Measurements from ENCODE around the gene TMCC3.
A peak's percentile ranks its signal among the peaks of the same experiment; 100 is the strongest.
"Not testable (repeated sequence)": the region's sequence is repeated elsewhere in the genome, so short reads cannot be mapped to it uniquely, and the experiment has no call there.

TMCC3 gene

DNA sequence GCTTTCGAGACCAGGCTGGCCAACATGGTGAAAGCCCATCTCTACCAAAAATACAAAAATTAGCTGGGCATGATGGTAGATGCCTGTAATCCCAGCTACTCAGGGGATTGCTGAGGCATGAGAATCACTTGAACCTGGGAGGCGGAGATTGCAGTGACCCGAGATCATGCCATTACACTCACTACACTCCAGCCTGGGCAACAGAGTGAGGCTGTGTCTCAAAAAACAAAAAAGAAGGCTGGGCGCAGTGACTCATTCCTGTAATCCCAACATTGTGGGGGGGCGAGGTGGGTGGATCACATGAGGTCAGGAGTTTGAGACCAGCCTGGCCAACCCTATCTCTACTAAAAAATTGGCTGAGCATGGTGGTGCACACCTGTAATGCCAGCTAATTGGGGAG lies 49.0 kb downstream of the TMCC3 start:
- not testable (repeated sequence) for DNase-seq

DNA sequence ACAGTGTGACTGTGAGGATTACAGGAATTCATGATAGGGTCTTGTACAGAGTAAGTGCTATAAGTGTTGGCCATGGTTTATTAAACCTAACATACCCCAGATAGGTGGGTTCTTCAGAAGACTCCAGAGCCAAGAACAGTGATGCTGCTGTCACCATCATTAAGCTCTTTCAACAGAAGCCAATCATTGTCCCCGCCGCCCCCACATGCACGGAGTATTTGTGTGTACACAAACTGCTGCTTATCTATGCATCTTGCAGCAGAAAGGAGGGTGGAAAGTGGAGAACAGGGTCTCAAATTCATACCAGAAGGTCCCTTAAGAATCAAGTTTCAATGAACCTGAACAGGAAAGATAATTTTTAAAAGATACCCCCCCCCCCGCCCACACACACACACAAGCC lies 51.2 kb downstream of the TMCC3 start:
- peak in 1 of 14 donors; percentile 7 for DNase-seq

DNA sequence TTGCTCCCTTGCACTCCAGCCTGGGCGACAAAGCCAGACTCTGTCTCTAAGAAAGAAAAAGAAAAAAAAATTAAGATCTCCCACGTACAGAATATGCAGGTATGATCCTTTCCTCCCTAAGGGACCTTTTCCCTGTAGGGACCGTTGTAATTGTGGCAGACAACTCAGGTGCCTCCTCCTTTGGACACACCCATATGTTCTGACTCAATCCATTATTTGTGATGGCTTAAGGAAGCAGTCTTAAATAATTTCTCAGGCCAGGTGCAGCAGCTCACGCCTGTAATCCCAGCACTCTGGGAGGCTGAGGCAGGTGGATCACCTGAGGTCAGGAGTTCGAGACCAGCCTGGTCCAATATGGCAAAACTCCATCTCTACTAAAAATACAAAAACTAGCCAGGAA lies 53.1 kb downstream of the TMCC3 start:
- no peak for DNase-seq

DNA sequence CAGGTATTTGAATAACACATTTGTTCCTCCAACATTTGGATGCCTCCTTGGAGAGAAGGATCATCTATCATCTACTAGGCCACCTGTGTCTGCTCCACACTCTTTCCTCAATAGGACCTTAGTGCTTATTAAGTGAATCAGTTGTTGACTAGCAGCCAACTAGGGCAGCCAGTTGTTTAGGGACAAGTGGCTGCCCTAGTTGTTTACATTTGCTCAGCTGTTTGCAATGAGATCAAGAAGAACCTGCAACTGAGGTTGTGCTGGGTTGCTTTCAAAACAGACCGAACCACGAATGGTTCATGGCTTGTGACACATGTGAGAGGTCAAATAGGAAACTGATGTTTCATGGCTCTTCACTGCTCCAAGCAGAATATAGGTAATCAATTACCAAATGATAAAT lies 53.8 kb downstream of the TMCC3 start:
- DNase-seq: no peak

DNA sequence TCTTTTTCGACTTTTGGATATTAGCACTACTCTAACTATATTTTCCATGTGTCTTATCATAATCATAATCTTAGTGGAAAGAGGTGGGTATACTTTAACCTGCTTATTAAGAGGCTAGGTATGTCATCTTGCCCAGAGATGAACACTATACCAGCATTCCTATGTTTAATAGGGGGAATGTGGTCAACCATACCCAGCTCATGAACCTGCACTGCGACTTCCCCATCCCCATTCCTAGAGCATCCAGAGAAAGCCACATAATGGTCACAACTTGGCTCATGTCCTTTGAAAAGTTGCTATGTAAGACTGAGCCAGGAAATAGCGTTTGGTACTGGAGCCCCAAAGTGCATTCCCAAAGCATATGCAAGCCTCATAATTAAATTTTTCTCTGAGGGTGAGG lies 55.2 kb downstream of the TMCC3 start:
- no peak for DNase-seq

DNA sequence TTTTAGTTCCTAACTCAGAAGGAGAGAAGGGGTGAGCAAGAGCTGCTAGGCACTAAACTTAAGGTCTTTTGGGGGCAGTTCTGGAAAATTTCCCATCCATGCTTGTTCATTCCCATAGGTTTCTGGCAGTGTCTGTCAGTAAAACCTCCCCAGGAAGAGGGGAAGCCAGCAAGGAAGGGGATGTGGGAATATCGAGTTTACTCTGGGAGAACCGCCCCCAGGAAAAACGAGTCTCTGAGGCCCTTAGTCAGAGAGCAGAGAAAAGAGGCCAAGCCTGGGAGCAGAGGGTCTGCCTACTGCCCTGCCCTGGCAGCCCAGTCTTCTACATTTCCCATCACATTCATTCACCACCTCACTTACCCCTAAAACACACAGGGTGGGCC lies 55.9 kb downstream of the TMCC3 start:
- no peak for DNase-seq

DNA sequence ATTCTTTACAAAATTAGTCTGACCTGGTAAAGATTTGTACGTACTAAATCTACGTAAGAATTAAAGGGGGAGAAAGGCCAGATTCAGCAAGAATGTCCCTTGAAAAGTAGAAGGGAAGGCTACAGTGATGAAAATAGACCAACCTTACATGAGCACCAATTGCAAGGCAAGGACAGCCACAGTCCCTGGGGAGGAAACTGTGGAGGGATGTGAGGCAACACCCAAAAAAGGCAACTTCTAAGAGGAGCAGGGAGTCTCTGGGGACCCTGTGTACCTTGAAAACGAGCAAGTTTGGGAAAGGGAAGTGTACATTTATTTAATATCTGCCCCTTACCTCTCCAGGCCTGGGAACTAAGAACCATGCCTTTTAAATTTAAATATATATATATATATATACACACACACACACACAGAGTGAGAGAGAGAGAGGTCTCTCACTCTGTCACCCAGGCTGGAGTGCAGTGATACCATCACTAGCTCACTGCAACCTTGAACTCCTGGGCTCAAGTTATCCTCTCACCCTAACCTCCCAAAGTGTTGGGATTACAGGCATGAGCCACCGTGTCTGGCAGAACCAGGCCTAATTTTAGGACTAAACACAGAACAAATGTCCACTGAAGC lies 56.4 kb downstream of the TMCC3 start:
- no peak for DNase-seq

DNA sequence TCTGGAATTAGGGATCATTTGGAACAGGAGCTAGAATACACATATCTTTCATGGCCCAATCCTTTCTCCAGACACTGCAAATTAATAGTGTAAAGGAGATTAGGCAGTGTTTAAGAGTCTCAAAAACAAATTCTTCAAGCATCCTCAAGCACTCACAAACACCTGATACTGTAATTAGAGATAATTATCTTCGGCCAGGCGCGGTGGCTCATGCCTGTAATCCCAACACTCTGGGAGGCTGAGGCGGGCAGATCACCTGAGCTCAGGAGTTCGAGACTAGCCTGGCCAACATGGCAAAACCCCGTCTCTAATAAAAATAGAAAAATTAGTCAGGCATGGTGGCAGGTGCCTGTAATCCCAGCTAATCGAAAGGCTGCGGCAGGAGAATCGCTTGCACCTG lies 57.6 kb downstream of the TMCC3 start:
- DNase-seq: not testable (repeated sequence)

DNA sequence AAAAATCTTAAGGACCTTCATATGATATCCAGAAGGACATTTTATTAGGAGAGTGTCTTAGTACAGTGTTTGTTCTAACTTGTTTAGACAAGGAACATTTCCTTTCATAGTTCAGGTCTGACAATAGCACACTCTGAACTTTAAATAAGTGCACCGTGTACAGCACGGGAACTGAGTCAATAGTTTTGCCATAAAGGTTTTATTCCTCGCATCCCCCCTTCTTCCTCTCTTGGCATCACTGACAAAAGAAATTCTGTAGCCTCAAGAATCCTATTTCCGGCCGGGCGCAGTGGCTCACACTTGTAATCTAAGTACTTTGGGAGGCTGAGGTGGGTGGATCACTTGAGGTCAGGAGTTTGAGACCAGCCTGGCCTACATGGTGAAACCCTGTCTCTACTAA lies 58.3 kb downstream of the TMCC3 start:
- DNase-seq: no peak

DNA sequence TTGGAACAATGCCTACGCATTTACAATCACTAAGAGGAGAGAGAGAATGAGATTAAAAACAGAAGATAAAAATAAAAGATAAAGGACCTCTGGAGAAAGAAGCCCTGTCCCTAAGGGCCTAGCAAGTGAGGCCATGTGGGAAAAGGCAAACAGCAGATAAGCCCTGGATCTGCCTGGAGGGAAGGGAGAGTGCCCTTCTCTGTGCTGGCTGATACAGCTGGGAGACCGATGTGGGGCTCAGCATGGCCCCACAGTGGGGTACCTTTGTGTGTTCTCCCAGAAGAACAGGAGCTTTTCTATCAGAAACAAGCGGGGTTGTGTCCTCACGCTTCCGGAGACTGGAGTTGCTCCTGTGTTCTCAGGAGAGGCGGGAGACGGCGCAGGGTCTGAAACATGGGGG lies 59.9 kb downstream of the TMCC3 start:
- DNase-seq: no peak

DNA sequence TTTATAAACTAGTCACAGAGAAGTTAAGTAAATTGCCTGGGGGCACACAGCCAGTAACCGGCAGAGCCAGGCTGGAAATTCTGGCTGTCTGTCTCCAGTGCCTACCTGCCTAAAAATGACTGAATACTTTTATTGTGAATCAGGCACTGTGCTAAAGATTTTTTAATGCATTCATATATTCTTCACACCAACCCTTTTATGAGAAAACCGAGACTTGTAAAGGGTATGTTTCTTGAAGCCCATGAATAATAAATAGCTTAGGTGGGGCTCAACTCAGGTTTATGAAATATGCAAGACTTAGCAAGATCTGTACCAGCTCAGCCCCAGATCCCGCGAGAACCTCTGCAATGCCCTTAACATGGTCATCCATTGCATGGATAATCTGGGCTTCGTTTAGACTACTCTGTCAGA lies 60.8 kb downstream of the TMCC3 start:
- DNase-seq: no peak

DNA sequence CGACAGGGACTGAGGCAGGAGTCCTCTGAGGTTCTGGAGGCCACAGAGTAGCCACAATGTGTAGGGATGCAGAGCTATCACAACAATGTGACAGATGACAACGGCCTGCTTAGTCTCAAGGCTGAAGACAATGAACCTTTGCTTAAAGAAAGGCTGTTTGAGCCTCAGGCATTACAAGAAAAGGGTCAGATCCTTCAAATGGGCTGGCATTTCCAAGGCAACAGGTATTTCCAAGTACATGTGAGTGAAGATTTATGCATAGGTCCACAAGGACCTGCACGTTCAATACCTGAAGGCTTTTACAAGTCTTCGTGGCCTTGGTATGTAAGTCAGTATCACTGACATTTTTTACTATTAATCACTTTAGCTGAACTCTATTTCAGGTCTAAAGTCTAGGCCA lies 62.0 kb downstream of the TMCC3 start:
- no peak for DNase-seq

DNA sequence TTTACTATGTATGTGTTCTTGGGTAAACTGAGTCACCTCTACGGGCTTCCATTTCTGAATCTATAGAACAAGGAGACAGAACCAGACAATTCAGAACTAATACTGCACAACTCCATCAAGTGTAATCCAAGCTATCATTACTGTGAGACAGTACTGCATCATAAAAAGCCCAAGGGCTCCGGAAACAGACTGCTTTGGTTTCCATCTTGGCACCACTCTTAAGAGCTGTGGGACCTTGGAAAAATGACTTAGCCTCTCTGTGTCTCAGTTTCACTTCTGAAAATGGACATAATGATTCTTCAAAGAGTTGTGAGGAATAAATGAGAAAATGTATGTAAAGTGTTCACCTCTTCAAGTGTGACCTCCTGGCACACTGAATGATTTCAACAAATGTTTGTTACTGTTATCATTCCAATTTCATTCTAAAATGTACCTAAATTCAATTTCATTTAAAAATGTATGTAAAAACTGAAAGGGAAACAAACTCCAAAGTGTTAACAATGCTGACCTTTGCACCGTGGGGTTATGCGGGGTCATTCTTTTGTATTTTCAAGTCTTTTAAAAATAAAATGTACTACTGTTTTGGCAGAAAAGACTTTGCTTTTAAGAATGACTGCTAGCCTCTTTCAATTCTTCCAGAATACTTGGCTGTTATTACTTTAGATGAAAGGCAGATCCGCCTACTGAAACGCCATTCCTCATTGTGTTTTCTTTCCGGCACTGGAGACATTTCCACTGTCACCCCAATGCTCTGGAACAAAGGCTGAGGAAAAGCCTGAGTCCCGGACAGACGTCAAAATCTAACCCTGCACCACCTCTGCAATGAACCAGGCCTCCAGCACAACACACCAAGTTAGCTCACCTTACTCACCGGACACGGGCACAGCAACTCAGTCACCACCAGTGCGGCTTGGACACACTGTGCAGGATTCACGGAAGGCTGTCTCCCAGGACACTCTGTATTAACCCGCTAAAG lies 62.8 kb downstream of the TMCC3 start:
- no peak for DNase-seq

DNA sequence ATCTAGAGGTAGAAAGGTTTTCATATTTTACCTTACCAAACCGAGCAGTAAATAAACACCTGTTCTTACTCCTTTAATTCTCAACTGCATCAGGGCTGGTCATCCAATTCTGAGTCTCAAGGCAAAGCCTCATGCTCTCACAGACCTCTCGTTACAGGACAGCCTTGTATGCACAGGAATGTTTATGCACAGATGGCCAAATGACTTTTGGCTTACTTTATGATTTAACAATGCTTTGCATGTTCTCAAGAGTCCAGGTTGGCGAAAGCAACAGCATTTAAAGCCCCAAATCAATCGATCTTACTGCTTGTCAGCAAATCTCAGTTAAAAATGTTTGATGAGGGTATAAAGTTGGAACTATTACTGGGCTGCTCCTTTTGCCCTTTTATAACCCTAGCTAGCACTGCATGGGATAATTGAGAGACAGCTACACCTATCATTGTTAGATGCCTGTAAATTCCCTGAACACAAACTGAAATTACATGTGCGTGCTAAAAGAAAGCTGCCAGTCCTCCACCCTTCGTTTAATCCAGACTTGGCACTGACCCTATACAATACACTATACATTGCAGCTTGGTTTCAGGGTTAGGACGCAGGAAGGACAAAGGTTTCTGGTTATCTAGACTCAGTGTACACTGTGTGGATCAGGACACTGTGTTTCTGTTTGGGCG lies 63.6 kb downstream of the TMCC3 start:
- DNase-seq: no peak

DNA sequence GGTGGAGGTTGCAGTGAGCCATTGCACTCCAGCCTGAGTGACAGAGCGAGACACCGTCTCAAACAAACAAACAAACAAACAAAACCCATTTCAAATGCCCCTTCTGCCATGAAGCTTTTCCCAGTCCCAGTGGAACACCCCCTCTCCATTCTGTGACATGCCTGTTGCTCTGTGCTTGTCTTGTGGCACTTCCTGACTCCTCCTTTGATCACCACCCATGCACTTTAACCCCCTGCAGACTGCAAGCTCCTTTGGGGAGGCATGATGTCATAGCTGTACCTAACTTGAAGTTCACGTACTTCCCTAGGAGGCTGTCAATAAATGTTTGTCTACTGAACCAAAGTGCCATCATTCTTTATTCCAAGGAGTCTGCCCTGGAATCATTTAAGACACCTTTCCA lies 64.7 kb downstream of the TMCC3 start:
- DNase-seq: no peak

DNA sequence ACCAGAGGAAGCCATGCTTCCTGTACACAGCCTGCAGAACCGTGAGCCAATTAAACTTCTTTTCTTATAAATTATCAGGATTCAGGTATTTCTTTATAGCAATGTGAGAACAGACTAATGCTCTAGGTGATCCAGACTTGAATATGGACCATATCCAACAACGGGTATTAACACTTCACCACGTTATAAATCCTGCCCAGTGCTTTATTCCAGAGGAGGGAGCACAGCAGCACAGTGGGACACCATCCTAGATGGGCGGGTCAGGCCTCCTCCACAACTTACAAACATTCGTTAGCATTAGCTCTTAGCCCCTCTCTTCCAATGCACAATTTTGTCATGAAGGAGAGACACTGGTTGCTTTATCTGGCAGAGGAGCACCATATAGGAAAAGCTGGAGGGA lies 66.0 kb downstream of the TMCC3 start:
- no peak for DNase-seq

DNA sequence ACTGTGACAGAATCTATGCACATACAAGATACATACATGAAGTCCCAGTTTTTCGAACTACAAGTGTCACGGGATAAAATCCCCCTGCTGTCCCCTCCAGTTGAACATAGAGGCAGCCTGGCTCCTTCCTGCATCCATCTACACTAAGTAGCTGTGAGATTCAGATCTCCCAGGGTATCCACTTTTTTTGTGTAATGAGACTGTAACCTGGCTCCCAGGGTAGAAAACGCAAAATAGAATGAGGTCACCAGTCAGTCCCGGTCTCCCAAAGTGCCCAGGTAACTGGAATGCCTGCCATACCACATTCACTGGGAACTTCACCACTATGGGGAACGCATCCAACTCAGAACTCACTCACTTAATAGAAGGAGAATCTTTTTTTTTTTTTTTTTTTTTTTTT lies 67.8 kb downstream of the TMCC3 start:
- no peak for DNase-seq

DNA sequence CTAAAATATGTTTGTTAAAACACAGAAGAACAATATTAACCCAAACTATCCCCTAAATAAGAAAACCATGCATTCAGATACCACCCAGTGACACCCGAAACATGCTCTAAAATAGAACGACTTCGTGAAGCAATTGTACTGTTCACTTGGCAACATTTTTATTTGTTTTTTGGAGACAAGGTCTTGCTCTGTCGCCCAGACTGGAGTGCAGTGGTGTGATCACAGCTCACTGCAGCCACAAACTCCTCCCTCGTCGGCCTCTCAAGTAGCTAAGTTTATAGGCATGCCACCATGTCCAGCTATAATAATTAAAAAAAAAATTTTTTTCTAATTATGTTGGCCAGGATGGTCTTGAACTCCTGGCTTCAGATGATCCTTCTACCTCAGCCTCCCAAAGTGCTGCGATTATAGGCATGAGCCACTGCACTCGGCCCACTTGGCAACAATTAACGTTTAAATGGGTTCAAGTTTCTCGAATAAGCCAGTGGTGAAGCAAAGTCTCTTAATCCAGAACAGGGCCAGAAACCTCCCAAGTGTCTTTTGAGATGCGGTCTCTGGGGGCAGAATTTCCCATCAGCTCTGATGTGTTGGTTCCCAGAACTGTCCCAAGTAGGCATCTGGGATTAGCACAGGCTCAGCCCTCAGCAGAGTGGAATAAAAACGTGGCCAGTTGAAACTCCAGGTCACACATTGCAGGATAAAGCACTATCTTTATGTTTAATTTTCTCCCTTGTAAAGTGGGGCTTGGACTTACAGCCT lies 74.5 kb downstream of the TMCC3 start:
- DNase-seq: no peak

DNA sequence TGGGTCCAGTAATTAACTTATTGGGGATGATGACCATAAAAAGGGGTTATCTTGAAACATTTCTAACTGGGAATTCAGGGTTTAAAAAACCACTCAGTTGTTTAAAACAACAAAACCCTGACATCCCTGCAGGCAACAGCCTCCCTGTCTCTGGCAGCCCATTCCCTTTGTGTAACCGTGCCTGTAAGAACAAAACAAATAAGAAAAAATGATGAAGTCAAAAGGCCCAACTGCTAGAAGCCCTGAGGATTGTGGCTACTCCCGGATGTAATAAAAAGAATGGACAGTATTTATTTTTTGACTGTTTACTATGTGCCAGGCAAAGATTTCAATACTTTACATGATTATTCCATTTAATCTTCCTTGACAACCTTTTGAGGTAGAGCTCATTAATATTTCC lies 75.3 kb downstream of the TMCC3 start:
- DNase-seq: no peak

DNA sequence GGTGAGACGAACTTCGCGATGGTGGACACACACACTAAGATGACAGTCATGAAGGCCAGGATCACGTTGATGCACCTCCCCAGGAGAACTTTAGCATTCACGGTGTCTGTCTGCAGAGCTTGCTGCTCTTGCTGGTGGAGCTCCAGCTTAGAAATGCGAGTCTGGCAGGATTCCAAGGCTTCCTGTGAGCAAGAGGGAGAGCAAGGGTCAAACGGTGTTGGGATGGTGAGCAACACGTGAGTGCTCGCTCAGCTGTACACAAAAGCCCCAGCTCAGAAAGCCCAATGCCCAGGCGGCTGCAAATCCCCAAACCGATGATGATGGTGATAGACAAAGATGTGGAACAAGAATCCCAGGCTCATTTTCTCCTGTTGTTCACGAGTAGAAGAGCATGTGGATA lies 78.8 kb downstream of the TMCC3 start:
- no peak for DNase-seq

DNA sequence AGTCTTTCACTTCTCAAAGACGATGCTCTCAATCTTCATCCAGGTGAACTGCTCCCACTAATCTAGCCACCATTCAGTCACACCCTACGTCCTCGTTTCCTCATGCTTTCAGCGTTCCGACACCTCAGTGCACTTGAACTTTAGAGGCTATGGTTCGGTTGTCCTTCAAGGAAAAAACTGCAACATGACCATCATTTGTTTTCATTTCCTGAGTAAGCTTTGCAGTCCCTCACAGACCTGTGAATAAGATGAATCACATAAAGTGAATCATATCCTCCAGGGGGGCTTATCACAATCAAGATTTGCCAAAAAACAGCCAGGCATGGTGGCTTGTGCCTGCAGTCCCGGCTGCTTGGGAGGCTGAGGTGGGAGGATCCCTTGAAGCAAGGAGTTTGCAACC lies 80.2 kb downstream of the TMCC3 start:
- no peak for DNase-seq

DNA sequence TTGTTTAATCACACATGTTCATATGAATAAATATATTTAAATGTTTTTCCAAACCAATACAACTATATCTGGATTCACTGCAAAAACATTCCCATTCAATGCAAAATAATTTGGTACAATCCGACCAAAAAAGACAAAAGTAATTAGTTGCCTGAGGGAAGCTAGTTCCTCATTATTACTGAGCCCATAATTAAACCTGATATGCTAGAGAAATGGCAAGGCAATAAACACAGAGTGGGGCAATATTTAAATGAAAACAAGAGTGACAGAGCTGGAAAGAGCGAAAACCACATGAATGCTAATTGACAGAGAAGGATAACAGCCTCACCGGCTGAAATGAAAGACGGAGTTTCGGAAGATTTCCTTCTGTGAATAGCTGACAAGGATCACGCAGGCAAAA lies 82.6 kb downstream of the TMCC3 start:
- no peak for DNase-seq

DNA sequence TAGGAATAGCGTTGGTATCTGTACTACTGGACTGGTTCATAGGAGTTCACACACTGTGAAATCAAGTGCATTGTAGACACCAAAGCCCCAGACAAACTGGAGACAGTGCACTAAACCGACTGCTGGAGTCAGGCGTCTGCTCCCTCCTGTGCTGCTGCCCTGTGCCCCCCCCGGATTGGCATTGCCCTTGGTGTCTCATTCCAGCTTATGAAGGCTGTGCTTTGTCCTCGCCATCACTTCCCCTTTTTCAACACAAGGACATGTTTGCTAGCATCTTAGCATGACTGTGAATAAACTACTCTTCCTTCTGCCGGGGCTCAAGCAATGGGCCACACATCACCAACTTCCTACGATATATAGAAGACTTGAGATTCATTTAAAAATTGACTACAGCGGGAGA lies 84.0 kb downstream of the TMCC3 start:
- peak in 12 of 14 donors; percentile 4 to 83 (median 64) for DNase-seq

Data from C1 segment of cervical spinal cord (tissue), 14 donors.